GM21737 (cell line): ENCODE results near the gene ARAP1.

ENCODE experiments used
- ATAC-seq: cut with Tn5 transposase; IDR thresholded peaks from one replicate; pipeline ENCODE4 v1.9.1; 2021; ENCODE audit warnings: mild to moderate bottlenecking, moderate library complexity; ENCODE audit not compliant: unreplicated experiment

ARAP1 gene

GRCh38 chr11:72705442-72706365 lies 46.5 kb downstream of the ARAP1 start:
- no peak for ATAC-seq

- no peak for ATAC-seq
These were observed 47.4 kb downstream of the ARAP1 start for GRCh38 chr11:72704783-72705265.

- no peak for ATAC-seq
These were observed 48.0 kb downstream of the ARAP1 start for GRCh38 chr11:72704028-72704782.

GRCh38 chr11:72703267-72704008 lies 48.8 kb downstream of the ARAP1 start:
- no peak for ATAC-seq

- ATAC-seq, result no peak
These were observed 49.5 kb downstream of the ARAP1 start for GRCh38 chr11:72702577-72703241.

- ATAC-seq, result no peak
These were observed 50.1 kb downstream of the ARAP1 start for GRCh38 chr11:72702096-72702495.

GRCh38 chr11:72701466-72701865 lies 50.7 kb downstream of the ARAP1 start:
- no peak for ATAC-seq

GRCh38 chr11:72700146-72700545 lies 52.1 kb downstream of the ARAP1 start:
- no peak for ATAC-seq

- no peak for ATAC-seq
These were observed 54.4 kb downstream of the ARAP1 start for GRCh38 chr11:72697814-72698213.

- ATAC-seq, result no peak
These were observed 55.1 kb downstream of the ARAP1 start for GRCh38 chr11:72696866-72697700.

- ATAC-seq, result no peak
These were observed 56.9 kb downstream of the ARAP1 start for GRCh38 chr11:72695354-72695753.

- no peak for ATAC-seq
These were observed 58.8 kb downstream of the ARAP1 start for GRCh38 chr11:72693271-72693968.

- no peak for ATAC-seq
These were observed 59.5 kb downstream of the ARAP1 start for GRCh38 chr11:72692498-72693237.

- no peak for ATAC-seq
These were observed 62.0 kb downstream of the ARAP1 start for GRCh38 chr11:72690166-72690565.

GRCh38 chr11:72688929-72689328 lies 63.3 kb downstream of the ARAP1 start:
- no peak for ATAC-seq

GRCh38 chr11:72688486-72688885 lies 63.7 kb downstream of the ARAP1 start:
- ATAC-seq, result no peak

- ATAC-seq, result no peak
These were observed 64.9 kb downstream of the ARAP1 start for GRCh38 chr11:72687326-72687725.

GRCh38 chr11:72686639-72687220 lies 65.5 kb downstream of the ARAP1 start:
- ATAC-seq, result no peak
